ENCODE results near the gene PIP4K2C.

Gene PIP4K2C

DNA sequence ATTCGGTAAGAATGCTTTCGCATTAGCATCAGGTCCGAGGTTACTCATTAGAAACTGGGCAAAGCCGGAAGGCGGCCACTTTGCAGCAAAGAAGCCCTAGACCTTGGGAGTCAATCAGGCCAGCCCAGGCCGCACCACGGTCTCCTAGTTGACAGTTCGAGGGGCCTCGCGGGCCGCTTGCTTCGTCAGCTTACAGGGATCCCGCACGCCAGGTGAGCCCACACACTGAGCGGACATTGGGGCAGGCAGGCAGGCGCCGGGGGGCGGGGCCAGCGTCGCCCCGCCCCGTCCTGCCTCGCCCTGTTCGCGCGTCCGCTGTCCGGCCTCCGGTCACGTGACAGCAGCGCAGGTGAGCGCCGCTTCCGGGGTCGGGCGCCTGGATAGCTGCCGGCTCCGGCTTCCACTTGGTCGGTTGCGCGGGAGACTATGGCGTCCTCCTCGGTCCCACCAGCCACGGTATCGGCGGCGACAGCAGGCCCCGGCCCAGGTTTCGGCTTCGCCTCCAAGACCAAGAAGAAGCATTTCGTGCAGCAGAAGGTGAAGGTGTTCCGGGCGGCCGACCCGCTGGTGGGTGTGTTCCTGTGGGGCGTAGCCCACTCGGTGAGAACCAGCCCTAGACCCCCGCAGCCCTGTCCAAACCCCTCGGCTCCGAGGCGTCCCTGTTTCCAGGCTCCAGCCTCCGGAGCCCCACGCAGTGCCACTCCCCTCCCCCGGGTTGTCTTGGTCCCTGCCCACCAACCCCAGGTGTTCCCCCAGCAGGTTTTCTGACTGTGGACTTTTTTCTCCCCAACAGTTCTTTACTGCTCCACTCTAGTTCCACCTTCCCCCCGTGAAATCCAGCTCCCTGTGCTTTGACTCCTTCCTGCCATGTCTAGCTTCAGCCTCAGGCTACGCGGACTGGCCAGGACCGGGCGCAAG lies at the start of gene PIP4K2C:
PIP4K2C (plus strand) TSS at position 329 of the 918 bp plus-strand sequence; CDS start at position 427, 98 bp downstream.
- in situ Hi-C loops (cut with HindIII; ENCODE audit: low sequenced_read_pairs), result no loop called here

DNA sequence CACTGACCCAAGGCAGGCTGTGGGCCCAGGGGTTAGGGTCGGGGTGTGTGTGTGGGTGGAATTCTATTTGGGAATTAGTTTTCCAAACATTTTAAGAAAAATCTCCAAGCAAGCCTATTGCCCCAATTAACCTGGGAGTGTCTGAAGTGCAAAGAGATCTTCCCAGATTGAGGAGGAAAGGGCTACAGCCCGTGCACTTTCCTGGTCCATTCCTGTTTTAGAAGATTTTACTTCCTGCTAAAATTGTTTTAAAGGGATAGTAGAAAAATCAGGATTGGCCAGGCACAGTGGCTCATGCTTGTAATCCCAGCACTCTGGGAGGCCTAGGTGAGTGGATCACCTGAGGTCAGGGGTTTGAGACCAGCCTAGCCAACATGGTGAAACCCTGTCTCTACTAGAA lies 49.3 kb upstream of the PIP4K2C start:
- in situ Hi-C loops (cut with HindIII; ENCODE audit: low sequenced_read_pairs), result no loop called here

DNA sequence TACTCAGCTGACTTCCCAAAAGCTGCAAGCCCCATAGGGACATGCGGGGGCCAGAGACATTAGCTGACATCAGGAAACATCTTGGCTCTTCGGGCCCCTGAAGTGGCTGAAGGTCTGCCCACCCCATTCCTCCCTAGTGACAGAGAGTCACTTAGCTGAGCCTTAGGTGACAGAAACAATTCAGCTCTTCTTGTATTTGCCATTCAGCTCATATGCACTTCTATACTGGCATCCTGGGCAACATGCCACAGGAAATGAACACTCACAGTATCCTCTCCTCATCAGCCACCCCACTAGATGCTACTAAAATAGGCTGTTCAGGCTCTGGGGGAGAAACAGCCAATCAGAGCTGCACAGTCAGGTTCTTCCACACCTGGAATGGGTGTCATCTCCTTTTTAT lies 47.4 kb upstream of the PIP4K2C start:
- in situ Hi-C loops (cut with HindIII; ENCODE audit: low sequenced_read_pairs), result no loop called here

DNA sequence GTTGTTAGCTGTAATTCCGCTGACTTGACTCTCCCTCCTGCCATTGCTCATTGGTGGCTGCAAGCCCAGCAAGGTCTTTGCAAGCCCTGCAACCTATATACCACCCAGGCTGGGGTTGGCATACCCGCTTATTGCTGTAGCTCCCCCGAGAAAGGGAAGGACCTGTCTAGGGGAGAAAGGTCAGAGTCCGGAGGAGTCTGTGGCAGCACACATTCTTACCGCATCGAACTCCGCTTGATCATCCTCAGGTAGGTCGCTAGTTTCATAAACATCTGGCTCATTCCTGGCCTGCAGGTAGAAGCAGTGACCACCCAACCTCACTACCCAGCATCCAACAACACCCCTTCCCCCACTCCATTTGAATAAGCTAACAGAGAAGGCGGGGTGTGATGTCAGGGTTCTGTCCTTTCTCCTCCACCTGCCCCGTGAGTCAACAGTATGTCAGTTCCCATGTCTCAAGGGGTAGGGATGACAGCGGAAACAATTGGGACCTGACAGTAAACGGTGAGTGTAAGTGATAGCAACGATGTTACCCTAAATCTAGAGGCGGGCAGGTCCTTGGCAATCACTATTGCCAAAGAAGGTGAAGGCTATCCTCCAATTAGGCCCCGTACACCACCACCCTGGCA lies 45.1 kb upstream of the PIP4K2C start:
- in situ Hi-C loops (cut with HindIII; ENCODE audit: low sequenced_read_pairs), result no loop called here

- in situ Hi-C loops (cut with HindIII; ENCODE audit: low sequenced_read_pairs), result no loop called here
Observed at GRCh38 chr12:57546438-57547287, 44.3 kb upstream of the PIP4K2C start, which contains the start of gene DCTN2. Gene DCTN2 (minus strand): TSS chr12:57547192. CDS start chr12:57547063, 129 bp downstream.

GRCh38 chr12:57547288-57548012 lies 43.5 kb upstream of the PIP4K2C start:
- in situ Hi-C loops (cut with HindIII; ENCODE audit: low sequenced_read_pairs), result no loop called here

- in situ Hi-C loops (cut with HindIII; ENCODE audit: low sequenced_read_pairs), result no loop called here
Observed at GRCh38 chr12:57548013-57548315, 43.0 kb upstream of the PIP4K2C start.

GRCh38 chr12:57548488-57548887 lies 42.5 kb upstream of the PIP4K2C start:
- in situ Hi-C loops (cut with HindIII; ENCODE audit: low sequenced_read_pairs), result no loop called here

DNA sequence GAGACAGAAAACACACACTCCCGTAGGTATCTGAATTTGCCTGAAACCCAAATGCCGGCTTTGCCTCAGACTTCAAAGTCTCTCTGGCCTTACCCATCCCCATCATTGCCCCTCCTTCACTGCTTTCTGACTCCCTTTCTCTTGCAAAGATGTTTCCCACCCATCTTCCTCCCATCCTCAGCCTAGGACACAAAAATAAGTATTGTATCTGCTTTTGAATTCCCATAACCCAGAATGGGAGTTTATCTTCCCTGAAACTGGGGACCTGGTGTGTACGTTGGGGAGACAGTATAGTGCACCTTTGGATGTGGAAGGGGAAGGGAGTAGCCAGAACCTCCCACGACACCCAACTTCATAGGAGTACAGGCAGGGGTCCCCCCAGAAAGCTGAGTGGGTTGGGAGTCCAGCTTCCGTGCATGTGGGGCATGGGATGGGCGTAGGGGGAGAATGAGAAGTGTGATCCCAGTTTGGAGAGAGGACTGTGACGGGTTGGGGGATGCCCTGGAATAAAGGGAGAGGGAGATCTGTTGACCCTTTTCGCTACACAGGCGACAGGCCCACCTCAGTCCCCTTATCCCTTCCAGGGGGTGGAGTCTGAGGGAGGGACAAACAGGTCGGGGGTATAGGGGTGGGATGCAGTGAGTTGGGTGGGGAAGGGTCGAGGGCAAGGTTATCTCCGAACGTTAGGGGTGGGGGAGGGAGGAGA lies 41.6 kb upstream of the PIP4K2C start:
- in situ Hi-C loops (cut with HindIII; ENCODE audit: low sequenced_read_pairs), result no loop called here

GRCh38 chr12:57549909-57550640 lies 40.9 kb upstream of the PIP4K2C start, which contains the start of gene KIF5A:
Gene KIF5A (plus strand): TSS chr12:57550044. CDS start chr12:57550272, 228 bp downstream.
- in situ Hi-C loops (cut with HindIII; ENCODE audit: low sequenced_read_pairs), result no loop called here

DNA sequence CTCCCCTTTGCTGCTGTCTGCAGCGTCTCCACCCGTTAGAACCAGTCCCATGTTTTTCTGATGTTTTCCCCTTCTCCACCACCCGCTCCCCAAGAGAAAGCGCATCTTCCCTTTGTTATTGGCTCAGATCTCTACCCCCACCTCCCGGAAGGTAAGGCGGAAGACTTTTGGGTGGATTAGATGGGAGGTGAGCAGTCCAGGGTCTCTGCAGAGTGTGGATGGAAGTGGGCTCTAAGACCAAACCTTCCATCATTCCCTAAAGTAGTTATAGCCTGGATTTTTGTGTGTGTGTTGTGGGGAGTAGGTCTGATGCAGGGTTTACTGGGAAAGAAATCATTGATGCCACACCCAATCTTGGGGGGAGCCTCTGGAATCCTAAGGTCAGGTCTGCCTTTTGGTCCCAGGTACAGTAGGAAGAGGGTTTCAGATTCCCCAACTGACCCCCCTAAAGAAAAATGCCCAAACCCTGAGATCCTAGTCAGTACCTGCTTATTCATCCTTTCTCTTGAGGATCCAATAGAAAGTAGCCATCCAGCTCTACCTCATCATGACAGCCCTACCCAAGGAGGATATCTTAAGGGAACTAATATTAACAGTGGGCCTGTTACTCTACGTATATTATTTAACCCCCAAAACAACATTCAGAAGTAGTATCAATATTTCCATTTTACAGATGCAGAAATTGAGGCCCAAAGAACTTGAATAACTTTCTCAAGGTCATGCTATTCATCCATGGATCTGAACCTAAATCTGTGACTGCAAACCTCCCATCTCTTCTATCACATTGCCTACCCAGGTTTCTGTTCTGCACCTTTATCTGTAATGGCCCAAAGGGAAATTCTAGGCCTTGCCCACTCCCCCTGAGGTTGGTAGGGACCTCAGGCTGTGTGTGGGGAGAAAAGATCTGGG lies 40.1 kb upstream of the PIP4K2C start:
- in situ Hi-C loops (cut with HindIII; ENCODE audit: low sequenced_read_pairs), result no loop called here

GRCh38 chr12:57551637-57552305 lies 39.2 kb upstream of the PIP4K2C start:
- in situ Hi-C loops (cut with HindIII; ENCODE audit: low sequenced_read_pairs), result no loop called here

DNA sequence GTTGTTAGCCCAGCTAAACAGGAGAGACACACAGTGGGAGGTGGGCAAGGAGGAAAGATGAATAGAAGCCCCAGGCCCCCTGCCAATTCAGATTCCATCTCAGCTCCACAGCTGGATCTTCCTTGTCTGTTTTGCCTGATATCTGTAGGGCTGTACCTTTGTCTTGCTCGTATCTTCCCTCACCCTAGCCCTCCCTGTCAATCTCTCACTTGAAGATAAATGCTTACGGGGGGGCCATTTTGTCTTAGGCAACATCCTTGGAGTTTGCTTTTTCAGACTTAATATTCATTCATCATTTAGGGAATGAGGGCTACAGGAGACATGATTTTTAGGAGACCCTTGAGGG lies 38.7 kb upstream of the PIP4K2C start:
- in situ Hi-C loops (cut with HindIII; ENCODE audit: low sequenced_read_pairs), result no loop called here

- in situ Hi-C loops (cut with HindIII; ENCODE audit: low sequenced_read_pairs), result no loop called here
Observed at GRCh38 chr12:57552835-57553313, 38.1 kb upstream of the PIP4K2C start.

- in situ Hi-C loops (cut with HindIII; ENCODE audit: low sequenced_read_pairs), result no loop called here
Observed at GRCh38 chr12:57553343-57554202, 37.4 kb upstream of the PIP4K2C start.

GRCh38 chr12:57554453-57554852 lies 36.5 kb upstream of the PIP4K2C start:
- in situ Hi-C loops (cut with HindIII; ENCODE audit: low sequenced_read_pairs), result no loop called here

DNA sequence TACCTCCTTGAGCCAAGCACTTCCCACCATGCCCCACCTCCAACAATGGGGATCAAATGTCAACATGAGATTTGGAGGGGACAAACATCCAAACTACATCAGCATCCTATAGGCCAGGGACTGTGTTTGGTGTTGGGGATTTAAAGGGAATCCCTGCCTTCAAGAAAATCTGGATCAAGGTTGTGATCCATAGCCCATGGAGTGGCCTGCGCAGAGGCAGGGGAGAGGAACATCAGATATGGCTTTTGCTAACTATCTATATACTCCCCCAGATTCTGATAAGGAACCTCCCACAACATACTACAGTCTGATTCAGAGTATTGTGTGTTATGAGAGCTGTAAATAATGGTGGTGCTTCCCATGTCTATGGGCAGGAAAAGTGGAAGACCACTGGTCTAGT lies 36.1 kb upstream of the PIP4K2C start:
- in situ Hi-C loops (cut with HindIII; ENCODE audit: low sequenced_read_pairs), result no loop called here
